Measurements from ENCODE around the gene HK3. TPM values are rescaled to one million over a fixed set of nuclear protein-coding genes. Genes with fewer than 3 reads are reported as not detected.

Gene HK3
- total RNA-seq, 1 experiment from 2014 or later: 0.17 TPM

- TF ChIP-seq CDX4 (CRISPR knock-in tag; IDR thresholded peaks at IDR 0.05; ENCODE audit: borderline replicate concordance) (no peak), ZSCAN18 (CRISPR knock-in tag; IDR thresholded peaks at IDR 0.05) (no peak), NFE2L1 (CRISPR knock-in tag; IDR thresholded peaks at IDR 0.05) (no peak), NR2C2 (CRISPR knock-in tag; IDR thresholded peaks at IDR 0.05) (no peak), ZNF138 (CRISPR knock-in tag; conservative IDR thresholded peaks at IDR 0.05) (no peak), ZNF281 (CRISPR knock-in tag; IDR thresholded peaks at IDR 0.05) (no peak), ATF1 (CRISPR knock-in tag; IDR thresholded peaks at IDR 0.05) (no peak)
Measured at GRCh38 chr5:176921714-176922113, 22.6 kb upstream of the HK3 start (continued).

DNA sequence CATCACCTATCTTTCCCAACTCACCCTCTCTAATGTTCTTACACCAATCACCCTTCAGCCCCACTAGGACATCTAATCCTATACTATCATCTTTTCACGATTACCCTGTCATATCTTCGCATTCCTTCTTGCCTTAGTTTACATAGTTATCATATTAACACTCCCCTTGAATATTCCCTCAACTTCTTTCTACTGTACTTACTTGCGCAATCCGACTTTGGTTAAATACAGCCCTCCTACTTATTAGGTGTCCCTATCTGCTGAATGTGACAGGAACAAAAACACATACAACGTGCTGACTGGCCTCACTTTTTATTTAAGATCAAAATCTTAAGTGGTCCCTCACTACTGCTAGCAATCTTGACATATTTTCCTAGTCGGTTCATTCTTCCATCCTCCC lies 19.5 kb upstream of the HK3 start:
- TF ChIP-seq HMGA2 (CRISPR knock-in tag; IDR thresholded peaks at IDR 0.05) (no peak), ZNF263 (CRISPR knock-in tag; IDR thresholded peaks at IDR 0.05; ENCODE audit: low read depth) (no peak), ERG (CRISPR knock-in tag; IDR thresholded peaks at IDR 0.05) (no peak)
- TF ChIP-seq, protein P1, sequence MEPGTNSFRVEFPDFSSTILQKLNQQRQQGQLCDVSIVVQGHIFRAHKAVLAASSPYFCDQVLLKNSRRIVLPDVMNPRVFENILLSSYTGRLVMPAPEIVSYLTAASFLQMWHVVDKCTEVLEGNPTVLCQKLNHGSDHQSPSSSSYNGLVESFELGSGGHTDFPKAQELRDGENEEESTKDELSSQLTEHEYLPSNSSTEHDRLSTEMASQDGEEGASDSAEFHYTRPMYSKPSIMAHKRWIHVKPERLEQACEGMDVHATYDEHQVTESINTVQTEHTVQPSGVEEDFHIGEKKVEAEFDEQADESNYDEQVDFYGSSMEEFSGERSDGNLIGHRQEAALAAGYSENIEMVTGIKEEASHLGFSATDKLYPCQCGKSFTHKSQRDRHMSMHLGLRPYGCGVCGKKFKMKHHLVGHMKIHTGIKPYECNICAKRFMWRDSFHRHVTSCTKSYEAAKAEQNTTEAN (CRISPR knock-in tag; IDR thresholded peaks at IDR 0.05): no peak
- TF ChIP-seq, protein P2, sequence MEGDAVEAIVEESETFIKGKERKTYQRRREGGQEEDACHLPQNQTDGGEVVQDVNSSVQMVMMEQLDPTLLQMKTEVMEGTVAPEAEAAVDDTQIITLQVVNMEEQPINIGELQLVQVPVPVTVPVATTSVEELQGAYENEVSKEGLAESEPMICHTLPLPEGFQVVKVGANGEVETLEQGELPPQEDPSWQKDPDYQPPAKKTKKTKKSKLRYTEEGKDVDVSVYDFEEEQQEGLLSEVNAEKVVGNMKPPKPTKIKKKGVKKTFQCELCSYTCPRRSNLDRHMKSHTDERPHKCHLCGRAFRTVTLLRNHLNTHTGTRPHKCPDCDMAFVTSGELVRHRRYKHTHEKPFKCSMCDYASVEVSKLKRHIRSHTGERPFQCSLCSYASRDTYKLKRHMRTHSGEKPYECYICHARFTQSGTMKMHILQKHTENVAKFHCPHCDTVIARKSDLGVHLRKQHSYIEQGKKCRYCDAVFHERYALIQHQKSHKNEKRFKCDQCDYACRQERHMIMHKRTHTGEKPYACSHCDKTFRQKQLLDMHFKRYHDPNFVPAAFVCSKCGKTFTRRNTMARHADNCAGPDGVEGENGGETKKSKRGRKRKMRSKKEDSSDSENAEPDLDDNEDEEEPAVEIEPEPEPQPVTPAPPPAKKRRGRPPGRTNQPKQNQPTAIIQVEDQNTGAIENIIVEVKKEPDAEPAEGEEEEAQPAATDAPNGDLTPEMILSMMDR (IDR thresholded peaks at IDR 0.05): no peak
- no peak overlapping the region for H3K27ac Mint-ChIP-seq
- ATAC-seq: no peak
- no peak overlapping the region for H3K4me3 Mint-ChIP-seq
- no peaks in the 10 kb centered on the region for H3K9me3 Mint-ChIP-seq
- H3K4me1 Mint-ChIP-seq: no peaks in the 10 kb centered on the region
- H3K27me3 Mint-ChIP-seq (ENCODE audit: low read depth): no peaks in the 10 kb centered on the region
- CTCF ChIA-PET: interaction anchor here (1.7 kb wide), 1 partner anchor 22 kb away, joined by 3 read pairs; no protein-coding TSS in a partner anchor
- no peak for DNase-seq (ENCODE audit: low spot score)
- H3K36me3 Mint-ChIP-seq: no peaks in the 10 kb centered on the region
- POLR2A ChIA-PET: no interaction called here

DNA sequence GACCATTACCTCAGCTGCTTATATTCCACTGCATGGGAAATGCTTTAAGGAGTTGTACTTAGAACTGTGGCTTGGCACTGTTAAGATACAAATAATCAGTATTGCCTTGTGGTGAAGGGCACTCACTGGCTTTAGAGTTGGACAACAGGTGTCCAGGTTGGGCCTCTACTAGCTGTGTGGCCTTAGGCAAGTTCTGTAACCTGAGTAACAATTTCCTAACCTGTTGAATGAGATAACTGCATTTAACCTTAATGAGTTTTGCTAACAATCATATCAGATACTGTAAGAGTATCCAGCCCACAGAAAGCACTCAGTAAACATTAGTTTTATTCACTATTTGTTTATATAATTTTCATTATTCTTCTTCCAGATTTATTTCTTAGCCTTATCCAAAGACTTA lies 17.2 kb upstream of the HK3 start:
- DNase-seq (ENCODE audit: low spot score) (no peak), ATAC-seq (no peak)
- ChIA-PET CTCF (interaction anchor here (0.6 to 0.9 kb wide), 2 partner anchors 256 to 258 kb away, joined by 3 to 4 read pairs; no protein-coding TSS in a partner anchor), POLR2A (no interaction called here)
- Mint-ChIP-seq H3K27me3 (ENCODE audit: low read depth) (no peaks in the 10 kb centered on the region), H3K27ac (no peak overlapping the region), H3K9me3 (no peaks in the 10 kb centered on the region), H3K36me3 (no peaks in the 10 kb centered on the region), H3K4me3 (no peak overlapping the region), H3K4me1 (peaks cover 5% of the 10 kb centered on the region)
- no peak for TF ChIP-seq ZSCAN18 (CRISPR knock-in tag; IDR thresholded peaks at IDR 0.05)
- TF ChIP-seq, protein P3, sequence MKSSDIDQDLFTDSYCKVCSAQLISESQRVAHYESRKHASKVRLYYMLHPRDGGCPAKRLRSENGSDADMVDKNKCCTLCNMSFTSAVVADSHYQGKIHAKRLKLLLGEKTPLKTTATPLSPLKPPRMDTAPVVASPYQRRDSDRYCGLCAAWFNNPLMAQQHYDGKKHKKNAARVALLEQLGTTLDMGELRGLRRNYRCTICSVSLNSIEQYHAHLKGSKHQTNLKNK (CRISPR knock-in tag; IDR thresholded peaks at IDR 0.05): no peak
- TF ChIP-seq ZNF425 (CRISPR knock-in tag; conservative IDR thresholded peaks at IDR 0.05): no peak
- TF ChIP-seq, protein P4, sequence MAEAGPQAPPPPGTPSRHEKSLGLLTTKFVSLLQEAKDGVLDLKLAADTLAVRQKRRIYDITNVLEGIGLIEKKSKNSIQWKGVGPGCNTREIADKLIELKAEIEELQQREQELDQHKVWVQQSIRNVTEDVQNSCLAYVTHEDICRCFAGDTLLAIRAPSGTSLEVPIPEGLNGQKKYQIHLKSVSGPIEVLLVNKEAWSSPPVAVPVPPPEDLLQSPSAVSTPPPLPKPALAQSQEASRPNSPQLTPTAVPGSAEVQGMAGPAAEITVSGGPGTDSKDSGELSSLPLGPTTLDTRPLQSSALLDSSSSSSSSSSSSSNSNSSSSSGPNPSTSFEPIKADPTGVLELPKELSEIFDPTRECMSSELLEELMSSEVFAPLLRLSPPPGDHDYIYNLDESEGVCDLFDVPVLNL (CRISPR knock-in tag; IDR thresholded peaks at IDR 0.05; ENCODE audit: borderline replicate concordance, low read depth): no peak

All from WTC11 (cell line).